ENCODE data around the gene HSPA1L. TPM values are rescaled to one million over a fixed set of nuclear protein-coding genes. Genes with fewer than 3 reads are reported as not detected.

Gene HSPA1L
- total RNA-seq, 4 donors from 2014 or later = 0.88 to 1.7 (median 1.5) TPM; not detected in 1

GRCh38 chr6:31781244-31782125, 33.6 kb downstream of the HSPA1L start:
- Histone ChIP-seq H3K4me3 (no peak overlapping the region), H3K27ac (no peak overlapping the region), H3K36me3 (peaks cover 0 to 81% (median 0%) of the 10 kb centered on the region in 3 donors), H3K27me3 (no peaks in the 10 kb centered on the region), H3K4me1 (peaks cover 0 to 10% (median 6%) of the 10 kb centered on the region in 4 donors), H3K9me3 (no peaks in the 10 kb centered on the region)
- no peak for TF ChIP-seq CTCF (IDR thresholded peaks at IDR 0.05)
- TF ChIP-seq POLR2A (IDR thresholded peaks at IDR 0.05) = no peak
- no peak for DNase-seq

GRCh38 chr6:31780507-31781243, 34.4 kb downstream of the HSPA1L start:
- Histone ChIP-seq H3K4me1 (peaks cover 0 to 18% (median 6%) of the 10 kb centered on the region in 4 donors), H3K36me3 (peaks cover 0 to 76% (median 0%) of the 10 kb centered on the region in 3 donors), H3K27me3 (no peaks in the 10 kb centered on the region), H3K27ac (no peak overlapping the region), H3K9me3 (no peaks in the 10 kb centered on the region), H3K4me3 (no peak overlapping the region)
- TF ChIP-seq CTCF (IDR thresholded peaks at IDR 0.05) (no peak), POLR2A (IDR thresholded peaks at IDR 0.05) (no peak)
- no peak for DNase-seq

- TF ChIP-seq POLR2A (IDR thresholded peaks at IDR 0.05) (no peak), CTCF (IDR thresholded peaks at IDR 0.05) (no peak)
- Histone ChIP-seq H3K27ac (no peak overlapping the region), H3K27me3 (no peaks in the 10 kb centered on the region), H3K36me3 (peaks cover 0 to 68% (median 0%) of the 10 kb centered on the region in 3 donors), H3K9me3 (no peaks in the 10 kb centered on the region), H3K4me3 (no peak overlapping the region), H3K4me1 (peaks cover 0 to 22% (median 6%) of the 10 kb centered on the region in 4 donors)
- DNase-seq = no peak
Observed at GRCh38 chr6:31779908-31780307, 35.2 kb downstream of the HSPA1L start.

GRCh38 chr6:31778999-31779885, 35.8 kb downstream of the HSPA1L start:
- Histone ChIP-seq H3K4me3 (no peak overlapping the region), H3K4me1 (peaks cover 0 to 22% (median 6%) of the 10 kb centered on the region in 4 donors), H3K27ac (no peak overlapping the region), H3K36me3 (peaks cover 0 to 61% (median 0%) of the 10 kb centered on the region in 3 donors), H3K27me3 (no peaks in the 10 kb centered on the region), H3K9me3 (no peaks in the 10 kb centered on the region)
- no peak for DNase-seq
- TF ChIP-seq POLR2A (IDR thresholded peaks at IDR 0.05) (no peak), CTCF (IDR thresholded peaks at IDR 0.05) (no peak)

- TF ChIP-seq POLR2A (IDR thresholded peaks at IDR 0.05) (no peak), CTCF (IDR thresholded peaks at IDR 0.05) (no peak)
- Histone ChIP-seq H3K4me1 (peaks cover 0 to 25% (median 6%) of the 10 kb centered on the region in 4 donors), H3K27me3 (no peaks in the 10 kb centered on the region), H3K36me3 (peaks cover 0 to 53% (median 0%) of the 10 kb centered on the region in 3 donors), H3K4me3 (no peak overlapping the region), H3K27ac (peak overlapping the region in 1 of 4 donors; percentile 76), H3K9me3 (no peaks in the 10 kb centered on the region)
- DNase-seq = no peak
Observed at GRCh38 chr6:31778193-31778592, 36.9 kb downstream of the HSPA1L start.
